CD4-positive, alpha-beta T cell treated with Interleukin-21 for 1 hour (primary cell): ENCODE measurements around the gene PIGU.
"Not testable (repeated sequence)": the region's sequence is repeated elsewhere in the genome, so short reads cannot be mapped to it uniquely, and the experiment has no call there.

ENCODE experiments used
- DNase-seq: peaks from one replicate; pipeline ENCODE4 v3.0.0-alpha.2; 2020

Gene PIGU, protein sequence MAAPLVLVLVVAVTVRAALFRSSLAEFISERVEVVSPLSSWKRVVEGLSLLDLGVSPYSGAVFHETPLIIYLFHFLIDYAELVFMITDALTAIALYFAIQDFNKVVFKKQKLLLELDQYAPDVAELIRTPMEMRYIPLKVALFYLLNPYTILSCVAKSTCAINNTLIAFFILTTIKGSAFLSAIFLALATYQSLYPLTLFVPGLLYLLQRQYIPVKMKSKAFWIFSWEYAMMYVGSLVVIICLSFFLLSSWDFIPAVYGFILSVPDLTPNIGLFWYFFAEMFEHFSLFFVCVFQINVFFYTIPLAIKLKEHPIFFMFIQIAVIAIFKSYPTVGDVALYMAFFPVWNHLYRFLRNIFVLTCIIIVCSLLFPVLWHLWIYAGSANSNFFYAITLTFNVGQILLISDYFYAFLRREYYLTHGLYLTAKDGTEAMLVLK

DNA sequence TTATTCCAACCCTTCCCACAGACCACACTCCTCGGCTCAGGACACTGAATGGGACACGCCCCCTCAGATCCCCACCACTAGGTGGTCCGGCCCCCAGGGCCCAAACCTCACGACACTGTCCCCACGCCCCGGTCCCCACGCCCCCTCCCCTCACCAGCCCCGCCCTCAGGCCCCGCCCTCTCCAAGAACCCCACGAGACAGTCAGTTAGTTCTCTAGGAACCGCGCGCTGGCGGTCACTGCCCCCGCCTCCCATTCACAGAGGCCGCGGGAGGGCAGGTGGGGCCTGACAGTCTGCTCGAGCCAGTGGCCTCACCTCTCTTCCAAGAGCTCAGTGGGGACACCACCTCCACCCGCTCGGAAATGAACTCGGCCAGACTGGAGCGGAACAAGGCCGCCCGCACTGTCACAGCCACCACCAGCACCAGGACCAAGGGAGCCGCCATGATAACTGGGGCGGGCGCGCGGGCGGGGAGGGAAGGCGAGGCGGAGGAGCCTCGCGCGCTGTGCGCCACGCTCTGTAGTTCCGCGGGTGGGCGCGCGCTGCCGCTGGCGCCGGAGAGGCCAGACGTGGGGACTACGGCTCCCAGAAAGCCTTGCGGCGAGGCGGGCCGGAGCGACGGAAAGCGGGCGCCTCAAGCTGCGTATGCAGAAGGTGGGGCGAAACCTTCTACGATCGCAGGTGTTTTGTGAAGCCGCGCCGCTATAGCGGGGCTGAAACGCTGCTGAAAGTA is at the start of gene PIGU:
PIGU (minus strand) TSS at position 451 of the 732 bp plus-strand sequence; CDS start at position 444, 7 bp downstream.
- DNase-seq = peak; percentile 96

DNA sequence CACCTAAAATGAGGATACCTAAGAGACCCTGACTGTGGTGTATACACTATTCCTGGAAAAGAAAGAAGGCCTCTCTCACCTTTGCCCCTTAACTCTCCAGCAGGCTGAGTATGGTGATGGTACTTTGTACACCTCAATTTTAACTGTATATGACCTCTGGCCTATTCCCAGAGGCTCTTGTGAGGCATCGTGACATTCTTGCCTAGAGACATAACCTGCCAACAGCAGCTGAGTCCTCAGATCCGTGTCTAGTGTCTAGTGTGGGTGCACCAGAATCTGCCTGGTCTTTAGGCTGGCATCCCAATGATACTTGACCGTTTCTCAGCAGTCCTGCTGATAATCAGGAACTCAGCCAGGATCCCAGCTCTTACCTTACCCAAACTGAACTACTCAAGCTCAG is 47.3 kb upstream of the PIGU start:
- no peak for DNase-seq

DNA sequence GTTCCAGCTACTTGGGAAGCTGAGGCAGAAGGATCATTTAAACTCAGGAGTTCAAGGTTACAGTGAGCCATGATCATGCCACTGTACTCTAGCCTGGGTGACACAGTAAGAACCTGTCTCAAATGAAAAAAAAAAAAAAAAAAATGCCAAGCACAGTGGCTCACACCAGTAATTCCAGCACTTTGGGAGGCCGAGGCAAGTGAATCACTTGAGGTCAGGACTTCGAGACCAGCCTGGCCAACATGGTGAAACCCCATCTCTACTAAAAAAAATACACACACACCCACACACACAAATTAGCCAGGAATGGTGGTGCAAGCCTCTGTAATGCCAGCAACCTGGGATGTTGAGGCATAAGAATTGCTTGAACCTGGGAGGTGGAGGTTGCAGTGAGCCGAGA is 45.7 kb upstream of the PIGU start:
- DNase-seq = not testable (repeated sequence)

DNA sequence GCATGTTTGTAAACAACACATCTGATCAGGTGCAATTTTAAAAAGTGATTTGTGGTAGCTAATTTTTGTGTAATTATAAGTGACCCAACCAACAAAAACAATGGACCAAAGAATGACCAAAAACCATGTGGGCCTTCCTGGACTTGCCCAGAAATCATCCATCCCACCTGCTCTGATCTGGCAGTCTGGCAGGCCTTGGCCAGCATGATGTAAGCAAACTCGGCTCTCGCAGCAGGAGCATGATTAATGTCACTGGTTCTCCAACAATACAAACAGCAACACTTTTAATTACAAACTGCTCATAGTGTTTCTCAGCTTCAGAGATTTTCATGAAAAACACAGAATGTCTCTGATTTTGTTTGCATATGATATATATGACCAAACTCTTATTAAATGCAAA is 43.4 kb upstream of the PIGU start:
- DNase-seq = no peak

DNA sequence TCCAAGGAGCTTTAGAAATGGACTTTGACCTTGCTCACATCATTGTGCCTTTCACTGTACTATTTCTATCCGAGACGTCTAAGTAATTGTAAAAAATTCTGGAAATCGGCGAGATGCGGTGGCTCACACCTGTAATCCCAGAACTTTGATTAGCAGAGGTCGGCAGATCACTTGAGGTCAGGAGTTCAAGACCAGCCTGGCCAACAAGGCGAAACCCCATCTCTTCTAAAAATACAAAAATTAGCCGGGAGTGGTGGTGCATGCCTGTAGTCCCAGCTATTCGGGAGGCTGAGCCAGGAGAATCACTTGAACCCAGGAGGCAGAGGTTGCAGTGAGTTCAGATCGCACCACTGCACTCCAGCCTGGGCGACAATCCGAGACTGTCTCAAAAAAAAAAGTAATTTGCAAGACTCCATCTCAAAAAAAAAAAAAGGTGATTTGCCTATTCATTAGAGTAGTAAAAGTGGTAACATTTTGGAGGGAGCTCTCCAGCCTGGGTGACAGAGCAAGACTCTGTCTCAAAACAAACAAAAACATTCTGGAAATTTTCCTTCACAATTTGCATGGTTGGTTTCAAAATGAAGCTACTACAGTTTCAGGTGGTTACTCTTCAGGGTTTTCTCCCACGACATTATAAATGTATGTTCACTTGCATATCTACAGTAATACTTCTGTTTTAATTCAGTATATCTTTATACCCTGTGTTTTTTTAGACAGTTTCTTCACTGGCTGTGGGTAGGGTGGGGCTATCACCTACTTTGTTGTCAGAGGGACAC is 42.5 kb upstream of the PIGU start:
- DNase-seq = not testable (repeated sequence)

DNA sequence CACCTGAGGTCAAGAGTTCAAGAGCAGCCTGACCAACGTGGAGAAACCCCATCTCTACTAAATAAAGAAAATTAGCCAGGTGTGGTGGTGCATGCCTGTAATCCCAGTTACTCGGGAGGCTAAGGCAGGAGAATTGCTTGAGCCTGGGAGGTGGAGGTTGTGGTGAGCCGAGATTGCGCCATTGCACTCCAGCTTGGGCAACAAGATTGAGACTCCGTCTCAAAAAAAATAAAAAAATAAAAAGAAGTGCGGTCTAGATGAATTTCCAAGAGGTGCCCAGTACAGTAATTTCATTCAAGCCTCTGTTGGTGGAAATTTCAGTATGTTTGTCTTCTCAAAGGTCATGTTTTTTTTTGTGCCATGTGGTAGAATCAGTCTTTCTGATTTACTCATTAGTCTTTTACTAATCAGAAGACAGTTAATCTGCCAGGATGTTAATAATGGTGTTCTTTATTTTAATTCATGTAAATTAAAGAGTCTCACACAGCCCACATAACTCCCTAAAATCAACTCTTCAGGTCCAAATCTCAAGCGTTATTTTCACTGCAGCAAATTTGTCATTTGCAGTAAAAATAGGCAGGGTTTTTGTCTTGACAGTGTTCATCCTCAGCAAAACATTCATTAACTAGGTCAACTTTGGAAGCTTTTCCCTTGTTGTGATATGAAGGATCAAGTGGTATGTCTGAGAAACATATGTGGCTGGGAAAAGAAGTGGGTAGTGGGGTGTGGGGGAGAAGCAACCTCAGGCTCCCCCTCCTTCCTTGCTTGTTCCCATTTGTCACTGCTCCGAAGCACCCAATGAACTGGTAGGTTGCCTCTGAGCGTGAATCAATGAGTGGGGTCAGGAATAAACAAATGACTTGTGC is 40.6 kb upstream of the PIGU start:
- DNase-seq = no peak

DNA sequence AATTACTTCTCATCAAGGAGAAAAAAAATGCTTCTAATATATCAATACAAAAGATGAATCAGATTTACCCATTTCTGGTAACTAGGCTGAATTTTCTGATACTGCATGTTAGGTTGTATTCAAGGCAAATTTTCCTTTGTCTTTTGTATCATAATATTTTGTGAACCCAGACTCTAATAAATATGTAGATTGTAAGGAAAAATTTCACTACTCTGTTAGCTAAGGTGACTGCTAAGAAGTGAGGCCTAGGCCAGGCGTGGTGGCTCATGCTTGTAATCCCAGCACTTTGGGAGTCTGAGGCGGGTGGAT is 40.0 kb upstream of the PIGU start:
- no peak for DNase-seq

DNA sequence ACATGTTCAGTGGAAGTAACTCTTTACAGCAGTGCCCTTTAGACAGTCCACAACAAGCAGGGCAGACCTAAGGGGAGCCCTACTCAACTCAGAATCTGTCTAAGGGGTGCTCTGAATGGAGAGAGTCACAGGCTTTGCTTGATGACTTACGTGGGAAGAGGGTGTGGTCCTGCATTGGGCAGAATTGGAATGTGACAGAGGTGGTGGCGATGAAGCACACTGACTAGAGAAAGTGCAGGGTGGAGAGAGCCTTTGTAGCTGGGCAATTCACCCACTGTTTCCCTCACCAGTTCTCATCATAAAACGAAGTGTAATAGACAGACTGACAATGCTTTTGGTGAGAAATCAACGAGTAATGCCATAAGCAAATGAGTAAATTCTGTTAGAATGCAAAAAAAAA is 38.5 kb upstream of the PIGU start:
- DNase-seq = no peak

DNA sequence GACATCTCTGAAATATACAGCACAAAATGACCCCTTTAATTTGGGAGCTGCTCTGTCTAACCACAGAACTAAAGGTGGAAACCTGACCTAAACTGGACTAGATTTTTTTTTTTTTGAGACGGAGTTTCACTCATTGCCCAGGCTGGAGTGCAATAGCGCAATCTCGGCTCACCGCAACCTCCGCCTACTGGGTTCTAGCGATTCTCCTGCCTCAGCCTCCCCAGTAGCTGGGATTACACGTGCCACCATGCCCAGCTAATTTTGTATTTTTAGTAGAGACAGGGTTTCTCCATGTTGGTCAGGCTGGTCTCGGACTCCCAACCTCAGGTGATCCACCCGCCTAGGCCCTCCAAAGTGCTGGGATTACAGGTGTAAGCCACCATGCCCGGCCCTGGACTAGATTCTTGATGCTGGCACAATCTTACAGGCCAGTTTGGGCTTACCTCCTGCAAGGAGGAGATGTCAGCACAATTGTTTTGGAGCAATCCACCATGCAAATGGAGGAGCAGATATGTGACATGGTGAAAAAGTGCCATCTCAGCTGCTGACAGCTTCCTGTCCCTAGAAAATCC is 37.1 kb upstream of the PIGU start:
- DNase-seq = not testable (repeated sequence)

DNA sequence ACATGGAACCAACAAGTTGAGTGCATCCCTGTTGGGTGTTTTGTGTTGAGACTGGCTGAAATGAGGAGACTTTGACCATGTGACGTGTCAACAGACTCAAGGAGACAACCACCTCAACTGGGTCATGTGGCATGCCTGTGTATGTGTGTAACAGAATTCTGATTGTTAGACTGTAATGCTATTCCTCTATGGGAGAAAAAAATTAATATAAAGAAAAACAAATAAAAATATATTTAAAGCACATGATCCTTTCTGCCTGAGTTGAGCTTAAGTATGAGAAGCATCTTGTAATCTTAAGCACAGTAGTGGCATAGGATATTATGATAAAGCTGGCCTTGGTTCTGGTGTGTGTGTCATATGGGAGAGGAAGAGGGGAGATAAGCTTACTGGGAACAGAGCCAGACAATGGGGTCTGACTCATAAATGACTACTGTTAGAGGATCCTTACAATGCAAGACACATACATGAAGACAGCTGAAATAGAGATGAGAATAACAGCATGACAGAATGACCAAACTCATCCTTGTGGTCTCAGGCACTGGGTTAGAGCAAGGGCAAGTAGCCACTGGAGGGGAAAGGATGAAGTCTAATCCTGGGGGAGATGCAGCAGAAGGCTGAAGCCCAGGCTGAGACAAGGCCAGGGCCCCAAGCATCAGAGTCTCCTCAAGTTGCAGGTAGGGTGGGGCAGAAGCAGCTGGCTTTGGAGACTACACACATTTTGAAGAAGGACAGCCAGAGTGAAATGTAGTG is 36.5 kb upstream of the PIGU start:
- DNase-seq = no peak

DNA sequence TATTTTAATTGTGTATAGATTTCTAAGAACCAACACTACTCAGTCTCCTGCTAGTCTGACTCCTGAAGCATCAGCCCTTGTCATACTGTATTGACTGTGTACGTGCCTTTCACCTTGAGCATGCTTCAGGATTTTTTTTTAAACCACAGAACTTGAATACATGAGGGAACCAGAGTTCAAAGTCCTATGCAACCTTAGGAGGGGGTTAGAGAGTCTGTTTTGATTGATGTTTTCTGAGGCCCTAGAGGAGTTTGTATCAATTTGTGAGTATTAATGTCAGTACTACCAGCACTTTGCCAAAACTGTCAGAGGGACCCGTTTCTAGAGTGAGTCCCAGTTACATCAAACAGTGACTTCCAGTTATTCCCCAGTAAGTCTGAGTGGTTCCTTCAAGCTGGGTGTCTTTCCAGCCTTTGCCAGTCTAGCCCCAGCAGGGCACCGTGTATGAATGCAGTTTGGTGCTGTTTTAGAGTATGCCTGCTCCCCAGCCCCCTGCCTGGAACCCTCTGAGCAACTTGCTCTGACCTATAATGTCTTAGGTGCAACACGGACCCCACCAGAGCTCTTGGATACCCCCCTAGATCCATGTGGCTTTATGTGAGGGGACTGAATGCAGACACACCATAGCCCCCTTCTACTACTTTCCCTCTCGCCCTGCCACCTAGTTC is 35.8 kb upstream of the PIGU start:
- no peak for DNase-seq

DNA sequence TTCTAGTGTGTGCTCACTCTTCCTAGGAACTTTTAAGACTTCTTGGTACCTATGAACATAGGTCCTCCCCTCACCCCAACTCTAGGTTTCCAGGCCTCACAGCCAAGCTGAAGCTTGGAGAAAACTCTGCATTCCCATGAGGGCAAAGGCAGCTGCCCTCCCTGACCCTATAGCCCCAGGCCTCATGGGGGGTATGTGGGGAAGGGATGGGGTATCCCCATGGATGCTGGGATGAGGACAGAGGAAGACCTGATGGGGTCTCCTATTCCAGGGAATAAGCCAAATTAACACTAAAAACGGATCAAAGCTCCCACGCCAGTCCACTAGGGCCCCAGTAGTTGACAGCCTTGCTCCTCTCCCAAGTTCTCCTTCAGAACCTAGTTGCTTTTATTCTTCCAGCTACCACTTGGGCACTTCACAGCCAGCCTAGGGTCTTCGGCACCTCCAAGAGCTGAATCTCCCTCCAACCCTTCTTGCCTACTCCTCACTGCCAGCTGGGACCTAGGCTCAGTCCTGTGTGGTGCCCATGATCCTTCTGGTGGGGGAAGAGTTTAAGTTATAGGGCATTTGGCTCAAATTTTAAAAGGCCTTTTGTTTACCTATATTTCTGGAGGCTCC is 35.0 kb upstream of the PIGU start:
- no peak for DNase-seq

DNA sequence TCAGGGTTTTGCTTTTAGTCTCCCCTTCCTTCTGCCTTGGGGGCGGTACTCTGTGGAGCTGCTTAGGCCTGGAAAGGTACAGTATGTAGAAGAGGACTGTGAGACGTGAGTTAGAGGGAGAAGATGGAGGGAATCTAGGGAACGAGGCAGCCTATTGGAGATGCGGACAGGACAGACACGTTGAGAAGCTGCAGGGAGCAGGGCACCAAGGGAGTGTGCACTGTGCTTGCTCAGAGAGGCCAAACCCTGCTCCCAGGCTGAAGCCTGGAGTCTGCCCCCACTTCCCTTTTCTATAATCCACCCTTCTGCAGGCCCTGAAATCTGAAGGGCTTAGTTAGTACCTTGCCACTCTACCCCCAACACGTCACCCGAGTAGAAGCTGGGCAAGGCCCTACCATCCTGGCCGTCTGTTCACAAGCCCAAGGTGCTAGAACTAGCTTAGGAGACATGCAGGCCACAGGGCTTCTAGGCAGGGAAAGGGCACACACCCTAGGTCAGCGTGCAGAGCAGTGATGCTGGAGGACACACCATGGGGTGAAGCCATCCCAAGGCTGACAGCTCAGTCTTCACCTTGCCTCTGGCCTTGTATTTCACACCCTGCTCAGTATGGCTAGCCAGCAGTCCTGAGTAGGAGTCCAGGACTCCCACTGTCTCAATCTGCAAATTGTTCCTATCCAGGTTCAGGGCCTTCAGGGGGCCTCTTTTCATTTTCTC is 34.1 kb upstream of the PIGU start:
- DNase-seq = no peak

DNA sequence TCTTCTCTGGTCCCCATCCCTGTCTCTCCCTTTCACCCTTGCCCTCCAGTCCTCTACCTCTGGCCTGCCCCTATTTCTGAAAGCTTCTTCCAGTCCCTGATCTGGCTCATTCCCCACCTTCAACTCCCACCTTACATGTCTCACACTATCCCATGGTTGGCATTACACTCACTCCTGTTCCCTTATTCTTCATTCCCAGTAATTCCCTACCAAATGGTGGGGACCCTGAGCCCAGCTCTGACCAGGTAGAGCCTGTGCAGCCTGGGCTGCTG is 33.6 kb upstream of the PIGU start:
- DNase-seq = no peak

DNA sequence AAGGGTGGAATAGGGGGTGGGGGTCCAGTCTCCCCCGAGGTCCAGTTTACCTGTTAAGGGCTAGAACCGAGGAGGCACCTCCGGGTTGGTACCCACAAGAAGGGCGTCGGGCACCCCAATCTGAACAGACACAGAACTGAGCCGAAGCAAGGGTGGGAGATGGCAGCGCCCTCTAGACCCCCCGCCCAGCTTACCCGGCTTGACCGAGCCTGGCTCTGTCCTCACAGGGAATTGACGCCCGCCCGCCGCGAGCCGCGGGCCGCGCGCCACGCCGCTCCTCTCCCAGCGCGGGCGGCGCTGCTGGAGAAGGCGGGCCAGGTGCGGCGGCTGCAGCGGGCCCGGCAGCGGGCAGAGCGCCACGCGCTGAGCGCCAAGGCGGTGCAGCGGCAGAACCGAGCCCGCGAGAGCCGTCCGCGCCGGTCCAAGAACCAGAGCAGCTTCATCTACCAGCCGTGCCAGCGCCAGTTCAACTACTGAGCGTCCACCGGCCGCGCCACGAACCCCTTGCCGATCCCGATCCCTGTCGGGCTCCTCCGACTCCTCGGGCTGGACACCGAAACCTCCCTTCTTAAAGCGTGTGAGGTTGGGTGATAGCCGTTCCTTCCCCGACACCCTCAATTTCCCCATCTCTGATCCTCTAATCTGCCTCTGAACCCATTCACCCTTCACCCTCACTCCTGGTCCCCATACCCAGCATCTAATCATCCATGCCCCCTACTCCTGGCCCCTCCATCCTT is 33.1 kb upstream of the PIGU start:
- DNase-seq = no peak

DNA sequence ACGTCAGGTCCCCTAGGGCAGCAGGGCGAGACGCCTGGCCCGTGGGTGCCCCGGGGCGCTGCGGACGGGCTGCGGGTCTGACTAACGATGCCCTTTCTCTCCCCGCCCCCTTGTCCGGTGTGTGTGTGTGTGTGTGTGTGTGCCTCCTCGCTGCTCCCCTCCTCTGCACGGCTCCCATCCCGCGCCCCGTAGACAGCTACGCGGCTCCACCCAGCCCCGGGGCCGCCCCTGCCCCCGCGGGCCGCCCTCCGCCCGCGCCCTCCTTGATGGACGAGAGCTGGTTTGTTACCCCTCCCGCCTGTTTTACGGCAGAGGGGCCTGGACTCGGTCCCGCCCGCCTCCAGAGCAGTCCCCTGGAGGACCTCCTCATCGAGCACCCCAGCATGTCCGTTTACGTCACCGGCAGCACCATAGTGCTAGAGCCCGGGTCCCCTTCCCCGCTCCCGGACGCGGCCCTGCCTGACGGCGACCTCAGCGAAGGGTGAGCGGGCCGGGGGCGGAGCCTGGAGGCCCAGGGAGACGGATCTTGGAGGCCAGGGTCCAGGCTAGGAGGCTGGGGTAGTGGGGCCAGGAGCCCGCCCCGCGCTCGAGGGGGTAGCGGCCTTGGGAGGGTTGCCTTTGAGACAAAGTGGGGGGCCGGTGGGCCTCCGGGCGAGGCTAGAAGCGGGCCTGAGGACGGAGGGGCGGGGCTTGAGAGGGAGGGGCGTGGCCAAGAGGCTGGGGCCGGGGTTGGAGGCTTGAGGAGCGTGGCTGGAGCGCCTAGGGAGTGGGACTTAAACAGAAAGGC is 32.3 kb upstream of the PIGU start:
- DNase-seq = peak; percentile 86

DNA sequence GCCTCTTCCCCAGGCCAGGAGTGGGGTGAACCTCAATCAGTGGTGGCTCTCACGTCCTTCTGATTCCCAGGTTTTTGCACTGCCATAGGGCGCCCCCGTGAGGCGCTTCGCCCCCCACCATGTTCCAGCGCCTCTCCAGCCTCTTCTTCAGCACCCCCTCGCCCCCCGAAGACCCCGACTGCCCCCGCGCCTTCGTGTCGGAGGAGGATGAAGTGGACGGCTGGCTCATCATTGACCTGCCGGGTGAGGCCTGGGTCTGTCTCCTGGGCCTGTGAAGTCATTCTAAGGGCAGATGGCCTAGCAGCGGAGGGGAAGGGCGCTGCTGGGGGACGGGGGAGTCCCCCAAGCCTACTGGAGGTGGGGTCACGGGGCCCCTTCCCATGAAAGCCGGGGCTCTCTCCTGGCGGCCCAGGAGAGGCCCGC is 31.7 kb upstream of the PIGU start:
- peak; percentile 59 for DNase-seq
